PFSK-1 (cell line): ENCODE results near the gene TBX2.

ENCODE experiments used
- REST ChIP-seq, 2 experiments: IDR thresholded peaks; 2 replicates each; pipeline versions ENCODE4 v1.6.1 to v1.8.0; 2011 to 2012; ENCODE audit warnings: low read depth in 2 of 2, low read length in 2 of 2, control low read depth in 1 of 2, inconsistent platforms in 1 of 2, mild to moderate bottlenecking in 1 of 2, moderate library complexity in 1 of 2; ENCODE audit not compliant: insufficient read depth in 1 of 2
- TAF1 ChIP-seq: IDR thresholded peaks from 2 replicates; pipeline ENCODE4 v1.6.1; 2012; ENCODE audit warnings: low read length, control low read depth, borderline replicate concordance; ENCODE audit not compliant: insufficient read depth

GRCh38 chr17:61371179-61371578 is 28.5 kb upstream of the TBX2 start:
- TF ChIP-seq REST (IDR thresholded peaks at IDR 0.05; ENCODE audit: insufficient read depth in 1 of 2, low read depth in 2 of 2, low read length in 2 of 2) (no peak), TAF1 (no peak)
